Activated effector memory CD4-positive, alpha-beta T cell treated with anti-CD3 and anti-CD28 coated beads, Interleukin-2, amount 50 U/mL, for 16 hours (primary cell): ENCODE data around the gene SLC24A4.

Experiments
- DNase-seq: peaks from one replicate; pipeline ENCODE4 v3.0.0-alpha.2; 2020

The SLC24A4 gene

DNA sequence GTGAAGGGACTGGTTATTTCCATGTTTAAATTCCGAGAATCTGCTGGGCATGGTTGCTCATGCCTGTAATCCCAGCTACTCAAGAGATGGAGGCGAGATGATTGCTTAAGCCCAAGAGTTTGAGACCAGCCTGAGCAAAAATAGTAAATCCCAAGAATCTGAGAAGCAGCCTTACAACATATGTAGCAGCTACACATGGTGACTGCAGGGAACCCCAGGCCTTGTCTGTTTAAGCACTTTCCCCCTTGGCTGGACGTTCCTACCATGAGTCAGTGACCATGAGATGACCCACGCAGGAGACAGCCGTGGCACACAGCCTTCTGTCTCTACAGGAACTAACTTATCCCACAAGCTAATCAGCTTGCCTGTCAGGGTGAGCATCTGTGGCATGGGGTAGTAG, 5.5 kb upstream of the SLC24A4 start:
- DNase-seq = no peak

DNA sequence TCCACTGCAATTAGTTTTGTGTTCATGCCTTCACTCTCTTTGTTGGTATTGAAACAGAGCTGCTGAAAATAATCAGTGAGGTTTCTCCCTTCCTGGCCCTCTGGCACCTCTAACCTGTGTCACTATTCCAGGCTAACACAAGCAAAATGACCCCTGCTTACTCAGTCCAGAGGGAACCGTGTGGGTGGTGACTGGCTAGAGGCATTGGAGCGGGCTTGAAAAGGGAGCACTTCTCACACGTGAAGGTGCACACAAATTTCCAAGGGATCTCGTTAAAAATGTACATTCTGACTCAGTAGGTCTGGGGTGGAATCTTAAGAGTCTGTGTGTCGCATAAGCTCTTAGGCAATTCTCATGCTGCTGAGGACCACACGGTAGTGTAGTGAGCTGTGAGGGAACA, 1.3 kb upstream of the SLC24A4 start:
- no peak for DNase-seq

DNA sequence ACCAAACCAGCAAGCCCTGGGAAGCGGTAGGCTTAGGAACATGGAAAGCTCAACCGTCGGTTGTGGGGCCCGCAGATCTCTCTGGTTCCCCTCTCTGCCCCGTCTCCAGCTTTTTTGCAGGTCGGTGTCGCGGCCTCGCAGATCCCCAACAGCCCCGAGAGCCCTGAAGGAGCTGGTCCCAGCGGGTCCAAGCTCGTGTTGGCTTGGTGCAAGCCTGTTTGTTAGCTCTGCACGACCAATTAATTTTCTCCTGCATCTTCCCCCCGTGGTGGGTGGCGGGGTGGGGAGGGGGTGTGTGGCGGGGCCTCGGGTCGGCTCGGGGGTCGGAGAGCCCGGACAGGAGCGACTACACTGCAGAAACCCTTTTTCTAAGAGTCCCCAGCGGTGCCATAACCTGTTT, 449 bp upstream of the SLC24A4 start:
- DNase-seq = no peak

DNA sequence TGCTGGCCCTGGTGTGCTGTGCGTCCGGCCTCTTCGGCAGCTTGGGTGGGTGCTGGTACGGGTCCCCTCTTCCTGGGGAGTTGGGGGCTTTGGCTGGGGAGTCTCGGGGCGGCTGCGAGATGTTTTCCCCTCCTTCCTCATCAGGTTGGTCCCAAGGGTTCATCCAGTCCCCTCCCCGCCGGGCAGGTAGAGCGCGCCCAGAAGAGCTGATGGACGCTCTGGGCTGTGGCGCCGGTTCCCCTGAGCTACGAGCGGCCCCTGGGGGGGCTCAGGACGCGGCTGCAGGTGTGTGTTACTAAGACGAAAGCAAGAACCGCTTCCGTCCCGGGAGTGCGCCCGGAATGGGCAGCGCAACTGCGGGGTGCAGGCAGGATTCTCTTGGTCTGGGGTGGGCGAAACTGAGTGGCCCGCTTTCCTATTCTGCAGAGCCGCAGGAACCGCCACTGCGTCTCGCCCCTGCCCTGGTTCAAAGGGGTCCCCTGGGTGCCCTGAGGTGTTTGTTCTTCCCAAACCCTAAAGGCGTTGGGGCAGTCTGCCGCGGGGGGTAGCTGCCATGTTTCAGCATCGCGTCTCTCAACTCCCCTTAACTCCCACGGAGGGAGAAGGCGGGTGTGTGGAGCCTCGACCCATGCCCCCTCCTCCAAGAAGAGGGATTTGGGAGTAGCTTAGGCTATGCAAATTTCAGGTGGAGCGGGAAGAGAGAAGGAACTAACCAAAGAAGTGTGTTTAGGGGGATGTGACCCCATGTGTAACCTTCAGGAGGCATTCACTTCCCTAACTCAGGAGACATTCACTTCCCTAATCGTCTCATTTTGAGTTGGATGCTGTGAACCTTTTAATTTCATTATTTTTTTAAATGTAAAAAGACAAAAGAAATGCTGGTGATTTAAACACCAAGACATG, 1.2 kb downstream of the SLC24A4 start:
- no peak for DNase-seq

DNA sequence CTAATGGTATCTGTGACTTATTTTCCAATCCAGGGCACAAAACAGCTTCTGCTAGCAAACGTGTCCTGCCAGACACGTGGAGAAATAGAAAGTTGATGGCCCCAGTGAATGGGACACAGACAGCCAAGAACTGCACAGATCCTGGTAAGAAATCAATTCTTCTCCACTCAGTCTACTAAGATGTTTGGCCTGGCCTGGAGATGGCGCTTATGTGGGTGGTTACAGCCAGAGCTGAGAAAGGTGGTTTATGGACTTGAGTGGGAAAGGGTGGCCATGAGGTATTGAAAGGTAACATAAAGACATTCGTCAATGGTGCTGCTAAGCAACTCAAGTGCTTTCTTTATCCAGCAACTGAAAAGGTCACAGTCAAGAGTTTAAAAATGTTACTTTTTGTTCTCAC, 2.9 kb downstream of the SLC24A4 start:
- DNase-seq = no peak

DNA sequence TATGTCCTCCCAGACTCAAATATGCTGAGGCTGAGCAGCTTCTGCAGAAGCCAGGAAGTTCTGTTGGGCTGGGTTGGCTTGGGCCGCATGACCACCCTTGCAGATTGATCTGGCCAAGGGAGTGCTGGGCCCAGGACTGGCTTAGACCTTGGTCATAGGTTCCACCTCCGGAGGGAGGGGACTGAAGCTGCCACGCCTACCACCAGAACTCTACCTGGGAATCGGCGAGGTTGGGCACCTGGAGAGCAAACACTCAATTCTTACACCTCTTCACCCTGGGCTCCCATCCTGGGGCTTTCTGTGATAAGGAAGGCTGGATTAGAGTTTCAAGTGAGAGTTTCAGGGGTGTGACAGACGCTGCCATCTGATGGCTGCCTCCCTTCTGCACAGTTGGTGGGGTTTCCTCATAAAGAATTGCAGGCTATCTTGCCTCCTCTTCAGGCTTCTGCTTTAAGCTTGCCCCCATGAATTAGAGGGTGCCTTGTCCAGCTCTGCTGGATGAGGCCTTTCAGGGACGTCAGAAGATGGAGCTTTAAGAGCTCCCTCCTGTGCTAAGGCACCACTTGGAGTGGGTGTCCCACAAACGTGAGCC, 5.8 kb downstream of the SLC24A4 start:
- no peak for DNase-seq

DNA sequence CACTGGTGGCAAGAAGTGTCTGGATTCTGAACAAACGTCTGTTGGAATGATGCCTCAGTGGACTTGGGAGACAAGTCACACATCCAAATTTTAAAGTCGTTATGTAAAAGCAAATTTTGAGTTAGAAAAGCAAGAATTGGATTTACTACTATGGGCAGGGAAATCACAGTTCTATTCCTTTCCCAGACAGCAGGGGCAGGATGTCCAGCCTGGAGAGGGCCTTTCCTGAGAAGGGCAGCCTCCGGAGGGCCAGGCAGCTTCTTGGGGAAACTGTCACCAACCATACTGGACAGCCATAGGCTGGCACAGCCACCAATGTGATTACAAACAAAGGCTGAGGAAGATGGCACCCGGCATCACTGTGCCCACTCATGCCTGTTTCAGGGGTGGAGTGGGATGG, 11.1 kb downstream of the SLC24A4 start:
- DNase-seq = no peak

DNA sequence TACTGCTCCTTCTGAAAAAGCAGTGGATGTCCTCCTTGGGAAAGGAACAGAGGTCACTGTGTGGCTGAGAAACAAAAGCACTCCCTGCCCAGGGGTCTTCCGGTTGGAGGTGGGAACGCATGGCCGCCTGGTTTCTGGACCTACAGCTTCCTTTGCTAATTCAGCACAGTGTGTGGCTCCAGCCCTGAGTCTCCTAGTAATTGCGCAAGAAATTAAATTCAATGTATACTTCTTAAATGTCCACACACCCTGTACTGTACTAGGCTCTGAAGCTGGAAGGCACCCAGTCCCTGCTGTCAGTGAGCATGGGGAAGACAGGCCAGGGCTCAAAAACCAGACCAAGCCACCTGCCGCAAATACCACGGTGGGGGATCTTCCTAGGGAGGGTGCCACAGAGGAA, 13.4 kb downstream of the SLC24A4 start:
- DNase-seq = no peak

DNA sequence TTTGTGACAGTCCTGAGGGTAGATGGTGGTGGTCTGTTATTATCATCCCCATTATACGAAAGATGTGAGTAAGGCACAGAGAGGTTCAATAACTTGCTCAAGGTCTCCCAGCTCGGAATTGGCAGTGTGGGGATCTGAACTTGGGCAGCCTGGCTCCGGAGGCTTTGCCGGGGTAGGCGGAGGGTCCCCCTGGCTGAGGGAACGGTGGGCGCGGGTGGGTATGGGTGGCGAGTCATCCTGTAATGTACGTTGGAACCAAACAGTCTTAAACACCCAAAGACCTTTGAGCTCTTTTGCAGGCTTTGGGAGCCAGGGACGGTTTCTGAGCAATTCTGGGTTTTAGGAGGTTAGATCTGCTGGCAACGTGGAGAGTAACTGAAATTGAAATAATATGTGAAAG, 16.5 kb downstream of the SLC24A4 start:
- DNase-seq = no peak

DNA sequence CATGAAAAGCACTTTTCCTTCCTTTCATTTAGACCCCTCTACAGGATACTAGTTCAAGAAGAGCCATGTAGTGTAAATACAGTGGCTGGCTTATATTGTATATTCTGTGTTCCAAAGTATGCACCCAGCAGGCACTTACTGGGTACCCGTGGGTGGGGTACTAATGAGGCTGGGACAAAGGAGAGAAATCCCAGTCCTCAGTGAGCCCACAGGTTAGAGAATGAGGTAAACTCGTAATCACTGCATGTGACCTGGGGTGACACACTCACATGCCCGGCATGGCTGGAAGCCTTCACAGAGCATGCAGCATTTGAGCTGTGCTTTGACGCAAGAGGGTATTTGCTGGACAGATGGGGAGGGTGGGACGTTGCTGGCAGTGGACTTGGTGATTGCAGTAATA, 17.1 kb downstream of the SLC24A4 start:
- no peak for DNase-seq

DNA sequence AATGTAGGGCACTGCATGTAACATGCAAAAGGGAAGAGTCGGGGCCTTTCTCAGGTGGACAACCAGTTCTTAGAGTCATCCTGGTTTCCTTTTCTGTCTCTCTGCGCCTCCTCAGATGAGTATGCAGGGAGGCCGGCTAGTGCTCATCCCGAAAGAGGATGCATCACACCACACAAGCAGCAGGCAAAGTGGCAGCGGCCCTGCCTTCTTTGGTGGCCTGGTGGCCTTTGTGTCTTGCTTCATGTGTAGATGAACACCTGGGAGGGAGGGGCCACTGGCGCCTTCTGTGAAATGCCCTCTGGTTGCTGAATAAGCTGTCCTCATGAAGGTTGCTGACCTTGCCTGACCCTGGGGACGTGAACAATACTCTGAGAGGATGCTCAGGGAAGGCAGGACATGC, 18.0 kb downstream of the SLC24A4 start:
- no peak for DNase-seq

DNA sequence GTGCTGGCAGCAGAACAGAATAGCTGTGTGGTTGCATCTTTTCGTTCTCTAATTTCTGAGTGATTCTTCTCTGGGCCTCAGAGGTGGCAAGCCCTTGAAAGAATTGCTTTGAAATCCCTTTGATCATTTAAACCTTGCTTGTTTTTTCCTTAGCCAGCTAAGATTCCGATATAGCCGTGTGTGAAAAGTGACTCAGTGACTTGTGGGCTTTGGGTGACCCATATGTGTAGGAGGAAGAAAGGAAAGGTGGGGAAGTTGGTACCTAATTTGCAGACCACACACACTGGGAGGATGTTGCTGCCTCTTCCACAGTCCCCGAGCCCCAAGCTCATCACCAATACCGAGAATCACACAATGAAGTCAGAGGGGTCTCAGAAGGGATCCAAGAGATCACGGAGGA, 18.8 kb downstream of the SLC24A4 start:
- DNase-seq = no peak

DNA sequence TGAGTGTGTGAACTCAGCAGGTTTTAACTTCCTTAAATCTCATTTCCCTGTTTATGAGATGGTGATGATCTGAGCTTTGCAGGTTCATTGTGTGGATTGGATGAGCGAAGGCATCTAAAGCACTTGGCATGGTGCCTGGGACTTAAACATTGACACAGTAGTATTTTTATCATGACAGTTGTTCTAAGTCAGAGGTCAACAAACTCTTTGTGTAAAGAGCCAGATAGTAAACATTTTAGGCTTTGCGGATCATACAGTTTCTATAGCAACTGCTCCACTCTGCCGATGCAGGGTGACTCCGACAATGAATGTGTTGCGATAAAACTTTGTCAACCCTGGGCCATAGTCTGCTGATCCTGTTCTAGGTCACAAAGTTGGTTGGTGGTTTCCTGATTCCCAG, 25.2 kb downstream of the SLC24A4 start:
- DNase-seq = no peak

DNA sequence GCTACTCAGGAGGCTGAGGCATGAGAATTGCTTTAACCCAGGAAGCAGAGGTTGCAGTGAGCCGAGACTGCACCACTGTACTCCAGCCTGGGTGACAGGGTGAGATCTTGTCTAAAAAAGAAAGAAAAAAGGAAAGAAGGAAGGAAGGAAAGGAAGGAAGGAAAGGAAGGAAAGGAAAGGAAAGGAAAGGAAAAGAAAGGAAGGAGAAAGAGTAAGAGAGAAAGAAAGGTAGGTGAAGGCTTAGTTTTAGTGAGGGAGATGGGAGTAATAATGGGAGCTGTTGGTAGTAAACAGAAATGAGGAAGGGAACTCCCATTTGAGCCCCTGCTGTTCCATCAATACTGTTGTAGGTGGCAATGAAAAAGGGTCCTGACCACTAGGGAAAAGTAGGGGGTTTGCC, 28.8 kb downstream of the SLC24A4 start:
- no peak for DNase-seq

DNA sequence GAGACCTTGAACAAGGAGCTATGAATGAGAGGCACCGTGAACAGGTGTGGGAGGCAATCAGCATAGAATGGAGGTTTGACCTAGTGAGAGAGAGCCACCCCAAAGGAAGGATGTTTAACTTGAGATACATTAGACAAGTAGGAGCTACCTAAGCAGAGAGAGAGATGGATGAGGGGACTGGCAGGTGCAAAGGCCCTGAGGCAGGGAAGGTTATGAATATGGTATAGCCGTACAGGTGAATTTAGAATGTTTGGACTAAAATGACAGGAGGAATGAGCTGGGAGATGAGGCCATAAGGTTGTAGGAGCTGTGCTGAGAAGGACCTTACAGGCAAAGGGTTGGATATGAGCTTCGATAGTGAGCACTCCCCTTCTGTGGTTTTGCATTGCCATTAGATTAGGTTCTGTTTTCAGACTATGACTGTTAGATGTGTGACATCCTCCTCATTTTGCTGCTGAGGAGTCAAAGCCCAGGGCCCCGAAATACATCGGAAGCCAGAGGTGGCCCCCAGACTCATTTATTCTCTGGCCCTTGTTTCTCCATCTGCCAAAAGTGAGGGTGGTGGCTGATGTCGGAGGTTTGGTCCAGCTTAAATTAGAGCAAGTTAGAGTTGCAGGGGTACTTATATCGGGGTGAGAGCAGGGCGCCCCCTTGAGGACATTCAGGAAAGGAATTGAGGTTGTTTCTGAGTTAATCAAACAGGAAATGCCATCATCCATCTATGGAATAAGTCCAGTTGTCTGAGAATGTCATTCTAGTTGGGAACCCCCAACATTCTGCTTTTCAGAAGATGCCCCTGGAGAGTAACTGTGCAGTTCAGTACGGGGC, 29.4 kb downstream of the SLC24A4 start:
- DNase-seq = no peak

DNA sequence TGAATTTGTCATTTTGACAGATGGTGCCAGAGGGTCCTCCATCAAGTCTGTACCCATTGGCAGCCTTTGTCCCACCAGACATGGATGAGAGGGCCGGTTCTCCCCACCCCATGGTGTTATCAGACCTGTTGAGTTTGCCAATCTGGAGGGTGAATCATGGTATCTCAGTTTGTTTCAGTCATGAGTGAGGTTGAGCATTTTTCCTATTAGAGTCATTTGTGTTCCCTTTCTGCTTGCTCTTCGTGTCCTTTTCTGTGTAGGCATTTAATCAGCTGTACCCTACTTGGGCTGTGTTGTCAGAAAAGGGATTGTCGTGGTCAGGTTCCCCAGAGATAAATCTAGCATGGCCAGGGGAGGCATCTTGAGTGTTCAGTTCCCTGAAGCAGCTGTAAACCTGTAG, 30.5 kb downstream of the SLC24A4 start:
- no peak for DNase-seq

DNA sequence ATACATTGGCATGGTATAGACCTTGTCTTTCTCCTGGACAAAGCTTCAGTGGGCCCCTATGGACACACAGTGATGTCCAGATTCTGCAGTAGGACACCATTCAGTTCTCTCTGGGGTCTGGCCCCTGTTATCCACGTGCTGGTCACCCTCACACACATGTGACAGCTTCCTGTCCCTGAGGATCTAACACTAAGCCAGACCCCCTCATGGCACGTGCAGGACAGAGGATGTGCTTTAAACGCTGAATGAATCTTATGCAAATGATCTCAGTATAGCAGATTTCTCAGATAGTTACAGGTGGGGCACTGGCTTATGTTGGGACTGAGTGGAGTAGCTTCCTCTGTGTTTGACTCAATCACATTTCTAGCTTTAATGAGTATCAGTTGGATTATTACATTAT, 33.7 kb downstream of the SLC24A4 start:
- no peak for DNase-seq

DNA sequence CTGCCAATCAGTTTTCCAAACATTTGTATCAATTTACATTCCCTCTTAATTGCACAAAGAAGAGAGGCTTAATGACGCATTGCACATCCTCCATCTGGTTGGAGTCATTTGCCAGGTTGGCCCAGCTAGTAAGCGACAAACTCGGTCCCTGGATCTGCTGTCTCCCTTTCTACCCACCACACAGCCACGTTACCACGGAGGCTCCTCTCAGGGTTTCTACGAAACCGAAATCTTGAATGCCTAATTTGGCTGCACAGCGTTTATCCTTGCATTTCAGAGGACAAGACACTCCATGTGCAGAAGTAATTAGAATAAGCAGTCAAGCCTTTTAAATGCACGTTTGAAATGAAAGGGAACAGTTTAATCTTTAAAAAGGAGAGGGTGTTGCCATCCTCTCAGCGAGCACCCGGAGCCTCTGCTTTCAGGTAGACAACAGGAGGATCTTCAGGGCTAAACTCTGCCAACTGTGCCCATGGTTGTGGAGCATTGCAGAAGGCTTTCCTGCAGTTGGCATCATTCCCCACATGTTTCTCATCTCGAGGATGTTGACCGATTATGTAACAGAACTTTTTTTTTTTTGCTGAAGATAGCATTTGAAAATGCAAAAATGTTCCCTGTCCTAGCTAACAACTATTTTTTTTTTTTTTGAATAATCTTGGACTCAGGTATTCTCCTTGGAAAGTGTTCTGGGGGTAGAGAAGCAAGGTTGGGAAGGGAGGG, 37.8 kb downstream of the SLC24A4 start:
- no peak for DNase-seq

DNA sequence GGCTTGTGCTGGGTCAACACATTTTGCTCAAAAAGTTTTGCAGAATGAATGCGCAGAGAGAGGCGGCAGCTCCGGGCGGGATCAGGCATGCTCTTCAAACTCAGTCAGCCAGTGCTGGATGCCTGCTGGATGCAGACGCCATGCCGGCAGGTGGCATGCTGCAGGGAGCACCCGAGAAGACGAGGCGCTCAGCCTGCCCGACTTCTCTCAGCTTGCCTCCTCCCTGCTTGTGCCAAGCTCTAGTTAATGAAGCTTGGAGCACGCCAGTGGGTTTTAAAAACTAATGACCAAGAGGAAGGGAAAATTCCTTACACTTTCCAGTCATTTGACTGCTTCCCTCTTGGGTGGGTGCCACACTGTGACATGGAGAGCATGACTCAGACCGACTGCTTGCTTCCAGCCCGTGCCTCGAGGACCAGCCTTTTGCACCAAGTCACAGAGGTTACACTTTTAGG, 39.8 kb downstream of the SLC24A4 start:
- DNase-seq = peak; percentile 27

DNA sequence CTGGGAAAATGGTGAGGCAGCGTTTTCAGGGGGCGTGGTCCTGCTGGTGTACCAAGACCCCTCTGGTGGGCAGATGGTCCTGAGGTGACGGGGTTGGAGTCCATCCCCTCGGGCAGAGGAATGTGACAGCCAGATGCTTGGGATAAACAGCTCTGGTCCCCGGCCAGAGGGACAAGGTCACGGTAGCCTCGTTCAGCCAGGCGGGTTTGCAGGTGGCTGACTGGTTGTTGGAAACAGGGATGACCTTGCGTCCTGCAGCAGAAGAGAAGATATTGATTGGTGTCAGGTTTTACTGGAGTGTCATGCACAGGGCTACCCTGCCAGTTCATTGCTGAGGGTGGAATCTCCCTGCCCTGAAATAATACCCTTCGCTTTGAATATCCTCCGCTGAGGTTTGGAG, 43.3 kb downstream of the SLC24A4 start:
- DNase-seq = no peak

DNA sequence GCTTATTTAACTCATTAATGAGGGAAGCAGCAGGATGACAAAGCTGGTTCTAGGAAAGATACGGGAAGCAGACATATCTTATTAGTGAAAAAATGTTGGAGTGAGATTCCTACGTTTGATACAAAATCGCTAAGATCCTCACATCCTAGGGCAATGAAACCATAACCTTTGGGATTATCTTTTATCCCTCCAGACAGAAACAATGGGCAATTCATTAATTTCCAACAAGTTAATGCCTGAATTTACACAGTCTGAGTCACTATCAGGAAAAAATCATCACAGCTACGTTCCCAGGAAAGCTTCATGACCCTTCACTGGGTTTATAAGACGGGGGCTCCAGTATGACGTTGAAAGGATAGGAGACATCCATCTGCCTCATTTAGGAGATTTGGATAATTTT, 45.0 kb downstream of the SLC24A4 start:
- no peak for DNase-seq

DNA sequence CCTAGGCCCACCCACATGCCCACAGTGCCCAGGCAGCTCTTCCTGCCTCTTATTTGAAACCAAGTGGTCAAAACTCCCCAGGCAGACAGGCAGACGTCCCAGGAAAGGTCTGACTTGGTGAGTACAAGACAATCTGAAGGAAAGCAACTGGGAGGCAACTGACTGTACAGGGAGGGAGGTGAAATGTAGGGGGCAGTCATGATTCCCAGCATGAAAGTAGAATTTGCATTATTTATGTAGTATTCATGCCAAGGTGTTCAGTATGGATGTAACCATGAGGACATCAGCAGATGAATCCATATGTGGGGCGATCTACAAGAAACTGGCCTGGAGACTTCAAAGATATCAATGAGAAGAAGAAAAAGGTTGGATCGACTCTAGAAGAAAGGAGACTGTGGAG, 46.1 kb downstream of the SLC24A4 start:
- no peak for DNase-seq

DNA sequence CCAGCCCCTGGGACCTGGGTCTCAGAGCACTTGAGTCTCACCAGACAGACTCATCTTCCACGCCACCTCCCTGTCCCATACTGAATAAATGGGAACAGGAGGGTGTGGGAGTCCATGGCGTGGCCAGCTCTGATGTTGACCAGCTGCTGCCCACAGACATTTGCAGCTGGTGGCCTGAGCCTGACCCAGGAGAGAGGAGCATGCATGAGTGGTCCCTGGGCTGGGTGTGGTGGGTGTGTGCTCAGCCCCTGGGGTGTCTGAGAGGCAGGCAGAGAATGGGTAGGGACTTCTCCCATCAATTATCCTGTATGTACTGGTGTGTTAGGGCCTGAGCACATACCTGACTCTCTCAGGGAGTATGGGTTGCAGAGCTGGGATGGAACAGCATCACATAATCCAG, 49.3 kb downstream of the SLC24A4 start:
- peak; percentile 27 for DNase-seq
